GM10266 (cell line): ENCODE results near the gene CD300LF.

Experiments
- DNase-seq: peaks from one replicate; pipeline ENCODE4 v3.0.0; 2012; ENCODE audit errors: extremely low spot score
- TF ChIP-seq, protein P1 (sequence below): IDR thresholded peaks from 2 replicates; pipeline ENCODE4 v1.5.1; 2012; ENCODE audit warnings: mild to moderate bottlenecking, low read depth; ENCODE audit not compliant: control insufficient read depth, insufficient read depth; ENCODE audit errors: missing control alignments

The CD300LF gene

DNA sequence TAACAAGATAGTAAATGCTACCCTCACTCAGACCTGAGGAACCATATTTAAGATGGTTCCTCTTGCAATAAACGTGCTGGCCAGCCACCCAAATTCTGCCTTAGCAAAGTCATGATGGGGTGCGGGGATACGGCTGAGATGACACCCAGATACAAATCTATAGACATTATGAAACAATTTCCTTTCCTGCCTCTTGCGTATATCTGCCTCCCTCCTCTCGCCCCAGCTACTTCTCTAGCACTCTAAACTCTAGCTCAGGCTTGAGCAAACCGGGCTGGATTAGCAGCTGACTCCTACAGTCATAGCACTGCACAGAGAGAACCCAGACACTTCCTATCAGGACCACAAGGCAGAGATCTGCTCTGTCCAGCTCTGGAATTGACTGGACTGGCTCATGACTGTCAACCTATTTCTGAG is 22.3 kb downstream of the CD300LF start:
- DNase-seq = no peak
- TF ChIP-seq, protein P1, sequence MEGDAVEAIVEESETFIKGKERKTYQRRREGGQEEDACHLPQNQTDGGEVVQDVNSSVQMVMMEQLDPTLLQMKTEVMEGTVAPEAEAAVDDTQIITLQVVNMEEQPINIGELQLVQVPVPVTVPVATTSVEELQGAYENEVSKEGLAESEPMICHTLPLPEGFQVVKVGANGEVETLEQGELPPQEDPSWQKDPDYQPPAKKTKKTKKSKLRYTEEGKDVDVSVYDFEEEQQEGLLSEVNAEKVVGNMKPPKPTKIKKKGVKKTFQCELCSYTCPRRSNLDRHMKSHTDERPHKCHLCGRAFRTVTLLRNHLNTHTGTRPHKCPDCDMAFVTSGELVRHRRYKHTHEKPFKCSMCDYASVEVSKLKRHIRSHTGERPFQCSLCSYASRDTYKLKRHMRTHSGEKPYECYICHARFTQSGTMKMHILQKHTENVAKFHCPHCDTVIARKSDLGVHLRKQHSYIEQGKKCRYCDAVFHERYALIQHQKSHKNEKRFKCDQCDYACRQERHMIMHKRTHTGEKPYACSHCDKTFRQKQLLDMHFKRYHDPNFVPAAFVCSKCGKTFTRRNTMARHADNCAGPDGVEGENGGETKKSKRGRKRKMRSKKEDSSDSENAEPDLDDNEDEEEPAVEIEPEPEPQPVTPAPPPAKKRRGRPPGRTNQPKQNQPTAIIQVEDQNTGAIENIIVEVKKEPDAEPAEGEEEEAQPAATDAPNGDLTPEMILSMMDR = no peak

DNA sequence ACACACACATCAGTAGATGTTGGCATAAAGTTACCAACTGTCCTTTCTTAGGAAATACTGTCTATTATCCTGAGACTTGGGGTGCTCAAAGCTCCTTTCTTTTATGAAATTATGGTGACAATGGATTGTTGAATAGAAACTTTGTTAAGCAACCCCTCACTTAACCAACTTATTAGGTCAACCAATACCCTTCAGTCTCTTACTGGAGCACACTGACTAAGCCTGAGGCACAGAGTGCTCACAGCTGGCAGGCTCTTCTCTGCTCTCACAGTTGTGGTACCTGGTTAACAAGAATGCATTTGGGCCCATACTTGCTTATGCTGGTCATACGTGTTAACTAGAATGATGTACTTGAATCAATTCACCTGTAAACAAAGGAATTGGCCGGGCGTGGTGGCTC is 24.8 kb downstream of the CD300LF start:
- TF ChIP-seq, protein P1 = no peak
- DNase-seq = no peak

DNA sequence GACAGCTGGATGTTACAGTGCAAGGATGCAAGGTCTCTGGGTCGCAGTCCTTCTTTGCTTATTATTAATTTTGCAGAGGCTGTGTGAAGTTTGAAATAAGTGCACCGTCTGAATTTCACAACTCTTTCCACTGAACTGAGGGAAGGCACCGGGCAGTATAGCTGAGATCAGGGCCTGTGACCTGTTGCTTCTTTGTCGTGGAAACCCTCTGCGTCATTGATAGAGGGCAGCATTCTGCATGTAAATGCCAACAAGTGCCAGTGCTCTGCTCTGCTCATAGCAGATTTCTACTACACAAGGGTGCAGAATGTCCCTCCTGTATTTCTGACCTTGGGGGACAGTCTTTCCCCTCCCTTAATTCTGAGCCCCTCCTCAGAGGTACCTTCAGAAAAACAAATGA is 26.0 kb downstream of the CD300LF start:
- TF ChIP-seq, protein P1 = no peak
- DNase-seq = no peak

DNA sequence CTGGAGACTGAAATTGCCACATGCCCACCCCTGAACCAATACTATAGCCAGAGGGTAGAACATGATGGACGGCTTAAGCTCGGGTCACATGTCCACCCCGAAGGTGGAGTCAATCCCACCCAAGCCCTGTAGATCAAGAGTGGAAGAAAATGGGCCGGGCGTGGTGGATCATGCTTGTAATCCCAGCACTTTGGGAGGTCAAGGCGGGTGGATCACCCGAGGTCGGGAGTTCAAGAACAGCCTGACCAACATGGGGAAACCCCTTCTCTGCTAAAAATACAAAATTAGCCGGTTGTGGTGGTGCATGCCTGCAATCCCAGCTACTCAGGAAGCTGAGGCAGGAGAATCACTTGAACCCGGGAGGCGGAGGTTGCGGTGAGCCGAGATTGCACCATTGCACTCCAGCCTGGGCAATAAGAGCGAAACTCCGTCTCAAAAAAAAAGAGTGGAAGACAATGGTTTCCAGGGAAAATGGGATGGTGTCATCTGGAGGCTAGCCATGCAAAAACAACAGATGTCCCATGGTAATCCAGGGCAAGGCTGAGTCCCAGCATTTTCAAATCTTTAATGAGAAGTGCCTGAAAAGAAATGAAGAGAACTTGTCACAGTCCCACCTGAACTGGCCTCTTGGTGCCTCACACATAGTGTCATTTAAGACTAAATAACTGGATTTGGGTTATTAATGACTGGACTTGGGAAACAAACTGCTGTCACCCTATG is 30.1 kb downstream of the CD300LF start:
- no peak for DNase-seq
- TF ChIP-seq, protein P1 = no peak

DNA sequence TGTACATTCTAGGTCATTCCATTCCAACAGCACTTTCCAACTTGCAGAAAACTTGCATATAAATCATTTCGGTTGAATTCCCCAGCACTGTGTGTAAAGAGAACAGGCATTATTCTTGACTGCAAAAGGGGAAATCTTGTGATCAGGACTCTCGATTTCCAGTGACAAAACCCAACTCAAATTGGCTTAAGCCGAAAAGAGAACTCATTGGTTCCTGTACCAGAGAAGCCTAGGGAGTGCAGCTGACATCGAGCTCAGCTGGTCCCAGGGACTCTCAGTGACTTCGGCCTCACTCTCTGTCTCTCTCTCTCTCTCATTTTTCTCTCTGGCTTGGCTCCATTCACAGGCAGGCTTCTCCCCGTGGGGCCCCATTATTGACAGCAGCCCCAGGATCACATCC is 30.7 kb downstream of the CD300LF start:
- no peak for DNase-seq
- TF ChIP-seq, protein P1 = no peak

DNA sequence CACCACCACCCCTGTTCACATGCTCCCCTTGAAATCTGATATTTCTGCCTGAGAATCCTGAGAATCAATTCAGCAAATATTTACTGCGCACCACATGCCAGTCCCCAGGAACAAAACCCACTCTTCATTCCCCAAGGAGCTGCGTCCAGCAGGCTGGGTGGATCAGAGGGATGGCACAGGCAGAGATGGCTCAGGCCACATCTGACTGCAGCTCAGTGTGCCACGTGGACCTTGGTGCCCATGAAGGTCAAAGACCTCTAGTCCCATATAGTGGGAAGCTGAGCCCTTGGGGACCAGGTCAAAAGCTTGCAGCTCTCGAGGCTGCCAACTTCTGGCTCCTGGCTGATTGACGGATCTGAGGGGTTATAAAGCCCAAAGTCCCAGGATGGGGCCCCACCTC is 31.8 kb downstream of the CD300LF start:
- TF ChIP-seq, protein P1 = no peak
- DNase-seq = no peak

DNA sequence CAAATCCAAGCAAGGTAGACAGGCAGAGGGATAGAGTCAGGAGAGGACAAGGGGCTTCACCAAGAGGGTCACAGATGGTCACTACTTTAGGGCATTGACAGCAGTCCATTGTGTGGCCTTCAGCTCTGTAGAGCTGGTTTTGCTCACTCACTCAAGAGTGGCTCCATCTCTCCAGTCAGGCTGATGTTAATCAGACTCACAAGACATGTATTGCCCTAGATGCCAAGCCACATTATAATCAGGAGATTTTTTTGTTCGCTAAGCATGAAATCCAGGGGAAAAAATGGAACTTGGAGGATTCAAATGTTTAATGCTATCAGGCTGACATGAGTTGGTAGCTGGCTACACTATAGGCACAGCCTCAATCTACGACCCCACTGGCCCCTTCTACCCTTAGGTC is 32.5 kb downstream of the CD300LF start:
- TF ChIP-seq, protein P1 = no peak

More for the DNA sequence above, 32.5 kb downstream of the CD300LF start:
- DNase-seq = no peak
